ENCODE measurements around the gene RNASEH2B. TPM values are rescaled to one million over a fixed set of nuclear protein-coding genes. Genes with fewer than 3 reads are reported as not detected.

The RNASEH2B gene
- total RNA-seq, 1 donor from 2014 or later: 46.4 TPM

DNA sequence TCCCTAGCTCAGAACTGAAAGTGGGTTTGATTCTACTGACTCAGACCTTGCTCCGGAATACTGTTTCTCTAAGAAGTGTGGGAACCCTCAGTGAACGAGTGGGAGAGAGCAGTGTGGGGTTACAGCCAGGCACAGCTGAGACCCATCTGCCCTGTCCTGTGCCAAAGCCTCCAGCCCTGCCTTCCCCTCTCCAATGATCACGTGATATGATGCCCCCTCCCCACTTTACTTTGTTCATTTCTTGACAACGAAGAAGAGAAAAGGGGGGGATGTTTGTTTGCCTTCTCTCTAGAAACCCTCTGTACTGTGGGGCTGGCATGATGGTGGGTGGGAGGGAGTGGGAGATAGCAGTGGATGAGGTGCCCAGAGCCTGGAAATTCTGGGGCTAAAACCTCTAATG is 96.0 kb downstream of the RNASEH2B start:
- no peak for ATAC-seq
- intact Hi-C loops (cut with DNase I): no loop called here
- DNase-seq (ENCODE audit: missing footprints): no peak

Other genes starting within 250 kb of the RNASEH2B start
- not detected for gene DLEU7, start 66.1 kb upstream of the RNASEH2B start, total RNA-seq
- not detected for gene C13orf42, start 201.5 kb downstream of the RNASEH2B start, total RNA-seq

All from Right ventricle myocardium inferior (tissue), 1 donor.